Mucosa of stomach (tissue), 1 donor: ENCODE results near the gene MTCH1.
"Not testable (repeated sequence)": the region's sequence is repeated elsewhere in the genome, so short reads cannot be mapped to it uniquely, and the experiment has no call there.

Experiments used
- H3K27me3 ChIP-seq: one replicate; pipeline ENCODE4 v1.7.0; 2013; ENCODE audit warnings: mild to moderate bottlenecking, low read length; ENCODE audit not compliant: control insufficient read depth, insufficient read depth
- H3K36me3 ChIP-seq: one replicate; pipeline ENCODE4 v1.7.0; 2013; ENCODE audit warnings: low read length; ENCODE audit not compliant: control insufficient read depth, insufficient read depth
- H3K4me1 ChIP-seq: one replicate; pipeline ENCODE4 v1.7.0; 2013; ENCODE audit warnings: mild to moderate bottlenecking, low read length; ENCODE audit not compliant: control insufficient read depth, insufficient read depth
- H3K4me3 ChIP-seq: one replicate; pipeline ENCODE4 v1.7.0; 2013; ENCODE audit warnings: low read length
- H3K9ac ChIP-seq: one replicate; pipeline ENCODE4 v1.7.0; 2013; ENCODE audit warnings: mild to moderate bottlenecking, low read length, moderate library complexity
- H3K9me3 ChIP-seq: one replicate; pipeline ENCODE4 v1.7.0; 2013; ENCODE audit warnings: mild to moderate bottlenecking, low read length, moderate library complexity; ENCODE audit not compliant: control insufficient read depth
- donor health status: Pancreatic carcinoma.

MTCH1 gene

GRCh38 chr6:36959555-36960250, 26.3 kb downstream of the MTCH1 start:
- Histone ChIP-seq H3K9me3 (no peaks in the 10 kb centered on the region), H3K4me1 (peaks cover 59% of the 10 kb centered on the region), H3K36me3 (no peaks in the 10 kb centered on the region), H3K9ac (no peak overlapping the region), H3K4me3 (no peak overlapping the region), H3K27me3 (no peaks in the 10 kb centered on the region)

- Histone ChIP-seq H3K9ac (no peak overlapping the region), H3K4me3 (no peak overlapping the region), H3K4me1 (peaks cover 59% of the 10 kb centered on the region), H3K27me3 (no peaks in the 10 kb centered on the region), H3K9me3 (no peaks in the 10 kb centered on the region), H3K36me3 (no peaks in the 10 kb centered on the region)
These were observed 27.0 kb downstream of the MTCH1 start for GRCh38 chr6:36958775-36959554.

GRCh38 chr6:36957773-36958271, 28.2 kb downstream of the MTCH1 start:
- no peak overlapping the region for H3K4me3 ChIP-seq

DNA sequence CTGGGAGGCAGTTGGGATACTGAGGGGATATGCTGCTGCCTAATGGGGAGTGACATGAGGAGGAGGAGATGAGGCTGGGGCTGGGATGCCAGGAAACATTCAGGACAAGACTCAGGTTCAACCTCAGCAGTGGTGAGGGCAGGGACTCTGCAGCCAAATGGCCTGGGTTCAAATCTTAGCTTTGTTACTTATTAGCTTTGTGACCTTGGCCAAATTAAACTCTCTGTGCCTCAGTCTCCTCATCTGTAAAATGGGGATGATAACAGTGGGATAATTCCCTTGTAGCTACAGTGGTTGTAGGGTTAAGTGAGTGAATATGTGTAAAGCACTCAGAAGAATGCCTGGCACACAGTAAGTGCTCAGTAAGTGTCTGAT, 29.6 kb downstream of the MTCH1 start:
- Histone ChIP-seq H3K4me1 (peaks cover 47% of the 10 kb centered on the region), H3K4me3 (no peak overlapping the region), H3K9me3 (no peaks in the 10 kb centered on the region), H3K9ac (no peak overlapping the region), H3K27me3 (no peaks in the 10 kb centered on the region), H3K36me3 (no peaks in the 10 kb centered on the region)

More at GRCh38 chr6:36957773-36958271, 28.2 kb downstream of the MTCH1 start:
- Histone ChIP-seq H3K27me3 (no peaks in the 10 kb centered on the region), H3K9ac (no peak overlapping the region), H3K9me3 (no peaks in the 10 kb centered on the region), H3K36me3 (no peaks in the 10 kb centered on the region), H3K4me1 (peaks cover 50% of the 10 kb centered on the region)

- Histone ChIP-seq H3K9me3 (no peaks in the 10 kb centered on the region), H3K36me3 (no peaks in the 10 kb centered on the region), H3K9ac (no peak overlapping the region), H3K4me3 (no peak overlapping the region), H3K4me1 (peaks cover 41% of the 10 kb centered on the region), H3K27me3 (no peaks in the 10 kb centered on the region)
These were observed 30.1 kb downstream of the MTCH1 start for GRCh38 chr6:36955671-36956445.

GRCh38 chr6:36955136-36955535, 30.9 kb downstream of the MTCH1 start:
- H3K27me3 ChIP-seq = no peaks in the 10 kb centered on the region
- H3K9me3 ChIP-seq = no peaks in the 10 kb centered on the region
- no peak overlapping the region for H3K4me3 ChIP-seq
- H3K4me1 ChIP-seq = peaks cover 37% of the 10 kb centered on the region
- no peaks in the 10 kb centered on the region for H3K36me3 ChIP-seq
- no peak overlapping the region for H3K9ac ChIP-seq

DNA sequence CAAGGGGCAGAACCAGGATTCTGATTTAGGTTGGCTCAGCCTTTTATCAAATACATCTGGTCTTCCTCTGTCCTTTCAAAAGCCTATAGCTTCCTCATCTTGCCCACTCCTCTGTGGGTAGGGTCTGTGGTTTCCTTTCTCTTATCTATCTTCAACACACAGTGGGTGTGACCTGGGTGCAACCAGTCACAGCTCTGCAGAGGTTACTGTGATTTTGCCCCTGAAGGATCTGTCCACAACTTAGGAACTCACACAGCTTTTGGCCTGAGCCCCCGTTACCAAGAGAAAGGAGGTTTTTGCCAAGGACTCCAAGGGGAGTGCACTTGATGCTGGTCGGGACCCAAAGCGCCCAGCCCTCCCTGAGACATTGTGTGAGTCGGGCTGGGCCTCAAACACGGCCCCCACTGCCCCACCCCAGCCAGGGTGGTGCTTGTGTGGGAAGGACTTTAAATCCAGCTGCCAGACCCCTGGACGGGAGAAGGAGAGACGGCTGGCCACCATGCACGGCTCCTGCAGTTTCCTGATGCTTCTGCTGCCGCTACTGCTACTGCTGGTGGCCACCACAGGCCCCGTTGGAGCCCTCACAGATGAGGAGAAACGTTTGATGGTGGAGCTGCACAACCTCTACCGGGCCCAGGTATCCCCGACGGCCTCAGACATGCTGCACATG, 31.6 kb downstream of the MTCH1 start, which contains the start of gene PI16:
Gene PI16 (plus strand): TSS at position 477 of the 670 bp plus-strand sequence. CDS start 23 bp downstream, at position 500.
- no peaks in the 10 kb centered on the region for H3K27me3 ChIP-seq
- no peaks in the 10 kb centered on the region for H3K36me3 ChIP-seq
- no peaks in the 10 kb centered on the region for H3K9me3 ChIP-seq
- H3K4me1 ChIP-seq = peaks cover 37% of the 10 kb centered on the region
- no peak within 1 kb of the TSS for H3K4me3 ChIP-seq
- H3K9ac ChIP-seq = no peak within 1 kb of the TSS

DNA sequence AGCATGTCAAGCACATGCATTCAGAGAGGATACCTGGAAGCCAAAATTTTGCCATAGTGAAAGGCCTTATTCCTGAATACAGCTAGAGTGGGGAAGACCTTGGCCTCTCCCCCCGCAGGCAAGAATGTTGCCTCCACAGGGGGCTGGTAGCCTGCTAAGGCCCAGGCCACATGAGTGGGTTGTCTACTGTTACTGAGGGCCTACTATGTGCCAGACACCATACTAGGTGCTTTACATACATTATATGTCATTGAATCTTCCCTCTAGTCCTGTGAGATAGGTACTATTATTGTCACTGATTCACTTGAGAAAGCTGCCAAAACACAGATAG, 32.1 kb downstream of the MTCH1 start:
- Histone ChIP-seq H3K9me3 (no peaks in the 10 kb centered on the region), H3K4me3 (no peak overlapping the region), H3K9ac (no peak overlapping the region), H3K27me3 (no peaks in the 10 kb centered on the region), H3K4me1 (peaks cover 37% of the 10 kb centered on the region), H3K36me3 (no peaks in the 10 kb centered on the region)

DNA sequence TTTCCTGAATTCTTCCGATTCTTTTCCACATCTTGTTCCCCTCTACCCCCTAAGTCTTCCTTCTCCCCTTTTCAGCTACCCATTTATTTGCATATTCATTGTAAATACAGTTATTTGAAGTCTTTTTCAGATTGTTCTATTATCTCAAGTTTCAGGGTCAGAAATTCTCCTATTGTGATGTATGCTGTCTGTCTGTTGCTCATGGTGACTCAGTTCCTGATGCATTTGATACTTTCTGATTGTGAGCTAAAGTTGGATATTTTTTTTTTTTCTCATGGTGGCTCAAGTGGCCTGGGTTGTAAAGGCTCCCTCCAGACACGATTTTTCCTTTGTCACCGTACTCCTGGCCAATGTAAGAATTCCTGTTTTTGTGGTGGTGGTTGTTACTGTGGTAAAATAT, 36.4 kb downstream of the MTCH1 start:
- Histone ChIP-seq H3K9me3 (no peaks in the 10 kb centered on the region), H3K4me3 (no peak overlapping the region), H3K4me1 (peaks cover 9% of the 10 kb centered on the region), H3K9ac (no peak overlapping the region), H3K27me3 (no peaks in the 10 kb centered on the region), H3K36me3 (no peaks in the 10 kb centered on the region)

GRCh38 chr6:36949076-36949475, 36.9 kb downstream of the MTCH1 start:
- H3K9ac ChIP-seq, H3K4me1 ChIP-seq, H3K4me3 ChIP-seq, H3K36me3 ChIP-seq, H3K9me3 ChIP-seq, H3K27me3 ChIP-seq: not testable (repeated sequence)

DNA sequence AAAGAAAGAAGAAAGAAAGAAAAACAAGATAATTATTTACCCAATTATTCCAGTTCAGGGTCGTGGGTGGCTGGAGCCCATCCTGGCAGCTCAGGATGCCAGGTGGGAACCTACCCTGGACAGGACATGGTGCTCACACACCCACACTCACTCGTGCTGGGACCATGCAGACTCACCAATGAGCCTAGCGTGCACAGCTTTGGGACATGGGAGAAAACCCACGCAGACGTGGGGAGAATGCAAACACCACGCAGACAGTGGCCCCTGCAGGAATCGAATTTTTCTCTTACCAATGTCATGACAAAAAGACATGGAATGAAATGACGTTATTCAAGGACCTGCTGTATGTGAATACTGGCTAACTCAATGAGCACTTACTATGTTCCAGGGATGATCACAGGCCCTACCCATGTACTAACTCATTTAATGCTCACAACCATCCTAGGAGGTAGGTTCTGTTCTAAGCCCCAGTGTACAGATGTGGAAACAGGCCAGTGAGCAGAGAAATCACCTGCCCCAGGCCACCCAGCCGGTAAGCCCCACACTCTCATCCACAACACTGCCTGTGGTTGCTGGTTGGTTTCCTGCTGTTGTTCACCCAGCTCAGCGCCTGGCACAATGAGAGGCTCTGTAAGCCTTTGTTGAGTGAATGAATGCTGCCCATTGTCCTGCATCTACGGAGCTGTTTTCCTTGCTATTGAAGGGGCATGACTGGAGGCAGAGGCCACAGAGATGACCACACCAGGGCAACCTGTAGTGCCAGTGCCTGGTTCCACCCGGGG, 38.2 kb downstream of the MTCH1 start:
- H3K27me3 ChIP-seq = no peaks in the 10 kb centered on the region
- H3K9me3 ChIP-seq = no peaks in the 10 kb centered on the region
- H3K36me3 ChIP-seq = no peaks in the 10 kb centered on the region
- no peak overlapping the region for H3K9ac ChIP-seq
- no peak overlapping the region for H3K4me3 ChIP-seq
- no peaks in the 10 kb centered on the region for H3K4me1 ChIP-seq
